GM12864 (cell line): ENCODE results near the gene PCBP1.

Source experiments
- DNase-seq: peaks from one replicate; pipeline ENCODE4 v3.0.0-alpha.2; 2011; ENCODE audit warnings: low read depth
- H3K4me3 ChIP-seq: 2 replicates; pipeline ENCODE4 v1.5.1; 2011; ENCODE audit warnings: mild to moderate bottlenecking, low read depth, low read length, control low read depth
- TF ChIP-seq, protein P1 (sequence below): IDR thresholded peaks from 2 replicates; pipeline ENCODE4 v1.5.1; 2011; ENCODE audit warnings: low read depth, mild to moderate bottlenecking, moderate library complexity, low read length, control low read depth, inconsistent platforms; ENCODE audit errors: missing control alignments

PCBP1 gene

DNA sequence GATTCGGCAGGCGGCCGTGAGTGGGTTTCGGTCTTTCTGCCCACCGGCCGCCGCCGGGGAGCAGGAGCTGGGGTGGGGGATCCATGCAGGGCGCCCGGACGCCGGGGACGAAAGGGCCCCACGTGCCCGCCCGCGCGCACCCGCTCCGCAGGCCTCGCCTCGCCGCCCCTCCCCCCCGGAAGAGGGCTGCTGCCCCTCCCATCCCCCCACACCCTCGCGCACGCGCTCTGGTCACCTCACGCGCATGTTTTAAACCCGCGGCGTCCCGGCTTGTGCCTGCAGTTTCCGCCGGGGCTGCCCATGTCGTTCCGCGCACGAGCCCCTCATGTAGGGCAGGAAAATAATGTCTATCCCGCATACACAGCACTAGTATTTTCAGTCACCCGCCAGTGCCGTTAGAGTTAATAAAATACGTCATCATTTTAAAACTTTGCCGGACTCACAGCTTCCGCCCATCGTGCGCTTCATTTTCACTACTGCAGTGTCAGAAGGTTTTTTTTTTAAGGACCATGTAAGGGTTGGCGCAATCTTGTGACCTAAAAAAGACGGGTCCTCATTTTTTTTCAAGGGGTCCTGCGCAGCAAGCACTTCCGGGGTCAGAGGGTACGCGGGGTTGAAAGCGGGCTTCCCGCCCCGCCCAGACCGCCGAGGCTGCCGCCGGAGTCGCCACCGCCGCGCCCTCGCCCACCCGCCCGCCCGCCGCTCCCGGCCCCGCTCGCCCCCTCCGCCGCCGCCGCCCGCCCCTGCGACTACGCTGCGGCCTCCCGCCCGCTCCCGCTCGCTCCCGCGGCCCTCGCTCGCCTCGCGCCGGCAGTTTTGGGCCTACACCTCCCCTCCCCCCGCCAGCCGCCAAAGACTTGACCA is at the start of gene PCBP1:
Gene PCBP1 (plus strand): TSS at position 640 of the 864 bp plus-strand sequence. CDS start 267 bp downstream, outside the sequence.
- peak; percentile 92 for DNase-seq
- TF ChIP-seq, protein P1, sequence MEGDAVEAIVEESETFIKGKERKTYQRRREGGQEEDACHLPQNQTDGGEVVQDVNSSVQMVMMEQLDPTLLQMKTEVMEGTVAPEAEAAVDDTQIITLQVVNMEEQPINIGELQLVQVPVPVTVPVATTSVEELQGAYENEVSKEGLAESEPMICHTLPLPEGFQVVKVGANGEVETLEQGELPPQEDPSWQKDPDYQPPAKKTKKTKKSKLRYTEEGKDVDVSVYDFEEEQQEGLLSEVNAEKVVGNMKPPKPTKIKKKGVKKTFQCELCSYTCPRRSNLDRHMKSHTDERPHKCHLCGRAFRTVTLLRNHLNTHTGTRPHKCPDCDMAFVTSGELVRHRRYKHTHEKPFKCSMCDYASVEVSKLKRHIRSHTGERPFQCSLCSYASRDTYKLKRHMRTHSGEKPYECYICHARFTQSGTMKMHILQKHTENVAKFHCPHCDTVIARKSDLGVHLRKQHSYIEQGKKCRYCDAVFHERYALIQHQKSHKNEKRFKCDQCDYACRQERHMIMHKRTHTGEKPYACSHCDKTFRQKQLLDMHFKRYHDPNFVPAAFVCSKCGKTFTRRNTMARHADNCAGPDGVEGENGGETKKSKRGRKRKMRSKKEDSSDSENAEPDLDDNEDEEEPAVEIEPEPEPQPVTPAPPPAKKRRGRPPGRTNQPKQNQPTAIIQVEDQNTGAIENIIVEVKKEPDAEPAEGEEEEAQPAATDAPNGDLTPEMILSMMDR, result no peak
- H3K4me3 ChIP-seq, result peak within 1 kb of the TSS; percentile 78

GRCh38 chr2:70039366-70039765 is 47.9 kb upstream of the PCBP1 start:
- DNase-seq, result no peak
- H3K4me3 ChIP-seq, result no peak overlapping the region
- TF ChIP-seq, protein P1, result peak; percentile 13

DNA sequence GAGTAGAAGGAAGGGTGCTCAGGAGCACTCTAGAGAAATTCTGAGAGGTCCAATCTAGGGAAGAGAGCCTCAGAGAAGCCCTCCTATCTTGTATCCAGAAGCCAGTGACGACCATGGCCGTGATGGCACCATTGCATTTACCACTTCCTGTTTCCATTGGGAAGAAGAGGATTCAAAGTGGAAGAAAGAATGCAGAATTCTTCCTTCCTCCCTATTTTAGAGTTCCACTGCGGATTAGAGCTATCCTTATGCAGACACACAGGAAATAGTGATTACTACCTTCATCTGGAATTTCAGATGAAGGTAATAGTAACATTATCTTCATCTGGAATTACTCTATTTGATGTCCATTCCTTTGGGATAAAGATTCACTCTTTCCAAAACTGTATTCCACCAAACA is 45.6 kb upstream of the PCBP1 start:
- TF ChIP-seq, protein P1, result no peak
- no peak for DNase-seq
- H3K4me3 ChIP-seq, result no peak overlapping the region

DNA sequence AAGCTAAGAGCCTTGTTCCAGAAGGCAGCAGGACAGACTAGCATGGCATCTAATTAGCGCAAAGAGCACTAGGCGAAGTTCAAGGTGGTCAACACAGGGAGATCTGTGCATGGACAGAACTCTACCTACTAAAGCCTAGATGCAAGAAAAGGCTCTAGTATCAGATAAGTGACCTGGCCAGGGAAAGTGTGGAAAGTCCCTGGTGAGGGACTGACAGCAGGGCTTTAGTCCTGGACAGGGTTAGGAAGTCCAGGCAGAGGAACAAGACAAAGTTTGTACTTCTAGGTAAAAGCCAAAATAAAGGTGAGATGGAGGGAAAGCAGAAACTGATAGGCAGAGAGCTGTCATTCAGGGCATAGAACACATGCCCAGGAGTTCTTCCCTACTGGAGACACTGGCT is 45.0 kb upstream of the PCBP1 start:
- TF ChIP-seq, protein P1, result no peak
- no peak overlapping the region for H3K4me3 ChIP-seq

DNA sequence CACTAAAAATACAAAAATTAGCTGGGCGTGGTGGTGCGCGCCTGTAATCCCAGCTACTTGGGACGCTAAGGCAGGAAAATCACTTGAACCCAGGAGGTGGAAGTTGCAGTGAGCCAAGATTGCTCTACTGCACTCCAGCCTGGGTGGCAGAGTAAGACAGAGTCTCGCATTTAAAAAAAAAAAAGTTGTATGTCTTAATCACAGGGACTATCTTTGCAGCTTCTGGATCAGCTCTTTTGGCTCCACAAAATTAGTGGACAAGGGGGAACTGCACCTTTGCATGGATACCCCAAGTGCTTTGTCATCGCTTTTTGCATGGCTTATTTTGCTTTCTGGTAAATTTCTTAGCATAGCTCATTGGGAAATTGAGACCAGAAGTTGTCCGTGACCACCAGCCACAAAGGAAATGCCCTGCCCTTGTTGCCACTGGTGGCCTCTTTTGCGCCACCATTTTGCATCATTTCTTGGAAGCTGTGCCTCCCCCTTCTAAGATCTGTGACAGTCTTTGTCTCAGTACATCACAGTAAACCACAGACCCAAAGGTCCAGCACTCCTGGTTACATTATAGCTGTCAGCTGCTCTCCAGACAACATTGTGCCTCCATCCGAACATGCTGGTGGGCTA is 43.9 kb upstream of the PCBP1 start:
- TF ChIP-seq, protein P1, result no peak
- no peak for DNase-seq
- no peak overlapping the region for H3K4me3 ChIP-seq

More for the DNA sequence above, 45.0 kb upstream of the PCBP1 start:
- no peak for DNase-seq

GRCh38 chr2:70044290-70045040 is 42.8 kb upstream of the PCBP1 start:
- H3K4me3 ChIP-seq, result no peak overlapping the region
- TF ChIP-seq, protein P1, result no peak
- DNase-seq, result no peak
